SIG-M5 treated with dmso at 0.1 percent for 504 hours (cell line): ENCODE measurements around the gene ATG7.

Source experiments
- DNase-seq: peaks from one replicate; lab custom pipeline; 2025; ENCODE audit not compliant: unreplicated experiment; lab: John Stamatoyannopoulos, UW

Gene ATG7

DNA sequence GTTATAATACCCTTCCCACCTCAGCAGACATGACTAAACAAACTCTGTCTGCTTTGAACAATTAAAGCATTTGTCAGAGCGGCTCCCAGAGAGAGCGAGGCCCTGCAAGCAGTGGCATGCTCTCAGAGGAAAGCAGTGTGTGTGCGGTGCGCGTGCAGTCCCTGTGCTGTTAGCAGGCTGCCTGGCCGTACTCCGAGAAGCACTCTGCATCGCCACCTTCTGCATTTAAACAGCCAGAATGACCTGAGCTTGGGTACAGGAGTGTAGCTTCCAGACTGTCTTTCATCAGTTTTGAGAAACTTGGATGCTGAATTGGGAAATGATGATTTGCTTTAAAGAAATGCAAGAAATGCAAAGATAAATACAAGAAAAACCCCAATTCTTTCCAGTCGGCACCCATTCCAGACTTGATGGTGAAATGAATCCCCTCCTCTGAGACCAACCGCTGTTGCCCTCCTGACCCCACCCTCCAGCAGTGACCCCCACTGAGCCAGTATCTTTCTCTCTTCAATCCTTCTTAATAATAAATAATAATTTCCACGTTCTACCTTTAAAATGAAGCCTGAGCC lies 258.0 kb downstream of the ATG7 start:
- DNase-seq, result no peak

DNA sequence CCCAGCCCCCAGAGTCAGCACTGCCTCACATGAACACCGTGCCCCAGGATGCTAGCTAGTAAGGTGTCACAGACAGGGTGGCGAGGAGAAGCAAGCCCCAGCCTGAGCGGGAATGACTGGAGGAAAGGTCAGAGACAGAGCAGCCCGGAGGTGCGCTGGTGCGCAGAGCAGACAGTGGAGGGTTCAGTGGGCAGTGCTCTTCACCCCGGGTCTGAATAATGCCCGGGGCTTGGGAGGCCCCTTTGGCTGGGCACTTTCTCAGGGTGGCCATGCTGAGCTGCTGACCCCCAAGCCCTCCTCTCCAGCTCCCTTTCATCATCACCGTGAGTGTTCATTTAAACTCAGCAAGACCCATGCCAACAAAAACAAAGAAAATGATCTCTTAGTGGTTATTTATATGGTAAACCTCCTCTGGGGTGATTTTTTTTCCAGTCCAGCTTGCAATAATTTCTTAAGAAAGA lies 260.8 kb downstream of the ATG7 start:
- DNase-seq, result no peak

DNA sequence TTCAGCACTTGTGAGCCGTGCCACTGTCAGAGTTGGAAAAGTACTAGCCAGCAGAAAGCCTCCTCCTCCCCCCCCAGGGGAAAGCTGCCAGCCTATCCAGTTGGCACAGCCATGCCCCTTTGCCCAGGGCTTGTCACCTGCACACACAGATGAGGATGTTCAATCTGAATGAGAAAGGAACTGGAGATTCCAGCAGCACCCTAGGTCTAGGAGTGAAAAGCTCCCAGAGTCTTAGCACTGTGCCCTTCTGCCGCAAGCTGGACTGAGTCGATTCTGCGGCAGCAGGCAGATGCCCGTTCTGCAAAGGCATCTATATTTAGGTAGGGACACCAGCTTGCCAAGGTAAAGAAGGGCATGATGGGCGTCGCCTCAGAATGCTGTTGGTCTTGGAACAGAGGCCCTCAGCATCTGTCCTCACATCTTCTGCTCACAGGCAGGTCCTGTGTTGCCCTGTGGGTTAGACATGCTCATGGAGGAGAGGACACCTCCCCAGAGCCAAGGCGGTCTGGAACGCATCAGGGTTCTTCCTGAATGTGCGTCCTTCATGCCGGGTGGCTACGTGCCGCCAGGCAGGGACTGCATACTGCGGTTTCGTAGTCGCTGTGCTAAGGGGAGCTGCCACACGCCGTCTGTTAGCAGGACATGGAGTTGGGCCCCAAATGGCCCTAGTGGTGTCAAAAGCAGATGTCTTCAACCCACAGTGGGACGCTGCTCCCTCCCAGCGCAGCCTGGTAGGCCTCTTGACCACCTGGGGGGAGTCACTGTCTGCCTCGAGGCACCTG lies 262.0 kb downstream of the ATG7 start:
- DNase-seq, result no peak

DNA sequence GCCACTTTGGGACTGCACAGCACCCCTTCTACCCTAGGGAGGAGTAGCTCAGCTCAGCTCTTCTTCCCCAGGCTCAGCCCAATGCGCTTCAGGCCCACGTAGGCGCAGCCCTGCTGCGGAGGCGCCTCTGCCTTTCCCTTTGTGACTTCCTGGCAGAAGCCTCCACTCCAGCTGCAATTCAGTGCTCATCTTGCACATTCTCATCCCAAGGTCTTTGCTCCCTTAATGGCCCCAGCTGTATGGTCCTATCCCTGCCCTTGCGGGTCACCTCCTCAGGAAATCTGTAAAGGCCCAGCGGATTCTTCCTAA lies 262.6 kb downstream of the ATG7 start:
- no peak for DNase-seq

DNA sequence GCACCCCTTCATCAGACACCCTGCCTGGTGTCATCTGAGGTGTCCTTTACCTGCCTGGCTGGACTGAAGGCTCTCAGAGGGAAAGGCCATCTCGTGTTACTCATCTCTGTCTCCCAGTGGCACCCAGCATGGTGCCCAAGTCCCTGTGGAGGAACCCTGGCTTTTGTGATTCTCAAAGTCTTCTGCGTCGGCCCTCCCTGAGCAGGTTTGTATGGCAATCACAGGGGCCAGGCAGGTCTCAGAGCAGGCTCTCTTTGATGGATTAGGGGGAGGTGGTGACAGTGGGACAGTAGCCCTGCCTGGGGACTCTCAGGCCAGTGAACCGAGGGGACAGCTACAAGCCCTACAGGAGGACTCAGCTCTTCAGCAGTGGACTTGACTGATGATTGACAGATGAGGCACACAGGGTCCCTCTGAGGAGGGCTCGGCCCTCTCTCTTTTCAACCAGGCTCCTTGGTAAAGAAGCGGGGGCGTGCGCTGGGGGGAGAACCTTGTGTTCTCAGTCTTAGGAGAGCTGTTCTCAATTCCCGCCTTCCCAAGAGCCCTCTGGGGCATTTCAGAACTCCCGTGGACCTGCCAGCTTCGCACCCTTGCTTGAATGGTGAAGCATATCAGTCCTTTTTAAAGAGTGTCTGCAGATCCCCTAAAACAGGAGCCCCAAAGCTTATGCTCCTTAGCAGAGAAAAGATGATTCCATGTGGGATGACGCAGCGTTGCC lies 263.2 kb downstream of the ATG7 start:
- no peak for DNase-seq

DNA sequence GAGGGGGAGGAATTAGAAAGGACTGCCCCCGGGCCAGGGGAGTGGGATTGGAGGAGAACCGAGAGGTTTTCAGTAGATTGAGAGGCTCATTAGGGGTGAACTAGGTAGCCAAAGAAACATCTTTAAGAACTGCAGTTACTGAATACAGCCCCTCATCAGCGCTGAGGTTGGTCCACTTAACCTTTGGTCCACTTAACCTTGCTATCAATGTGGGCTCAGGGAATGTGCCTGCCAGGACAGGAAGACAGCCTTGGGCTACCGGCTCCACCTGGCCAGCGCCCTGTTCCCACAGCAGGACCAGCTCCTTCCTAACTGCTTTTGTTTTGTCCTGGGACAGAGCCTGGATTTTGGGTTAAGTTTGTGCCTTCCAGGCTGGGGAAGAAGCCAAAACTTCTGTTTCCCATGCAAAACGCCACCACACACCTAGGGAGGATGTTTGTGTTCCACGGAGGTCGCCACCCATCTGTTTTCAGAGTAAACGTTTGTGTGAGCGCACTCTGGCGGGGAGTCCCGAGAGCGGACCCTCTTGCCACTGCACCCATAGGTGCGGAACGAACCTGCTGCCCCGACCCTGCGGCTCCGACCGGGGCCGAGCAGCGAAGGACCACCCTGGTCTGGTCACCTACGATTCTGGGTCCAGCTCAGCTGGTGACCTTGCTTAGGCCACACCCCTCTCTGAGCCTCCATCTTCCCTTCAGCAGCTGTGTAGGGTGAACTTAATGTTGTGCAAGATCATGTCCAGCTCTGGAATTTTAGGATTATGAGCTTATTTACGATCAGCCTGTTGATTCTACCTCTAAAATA lies 264.1 kb downstream of the ATG7 start:
- no peak for DNase-seq

DNA sequence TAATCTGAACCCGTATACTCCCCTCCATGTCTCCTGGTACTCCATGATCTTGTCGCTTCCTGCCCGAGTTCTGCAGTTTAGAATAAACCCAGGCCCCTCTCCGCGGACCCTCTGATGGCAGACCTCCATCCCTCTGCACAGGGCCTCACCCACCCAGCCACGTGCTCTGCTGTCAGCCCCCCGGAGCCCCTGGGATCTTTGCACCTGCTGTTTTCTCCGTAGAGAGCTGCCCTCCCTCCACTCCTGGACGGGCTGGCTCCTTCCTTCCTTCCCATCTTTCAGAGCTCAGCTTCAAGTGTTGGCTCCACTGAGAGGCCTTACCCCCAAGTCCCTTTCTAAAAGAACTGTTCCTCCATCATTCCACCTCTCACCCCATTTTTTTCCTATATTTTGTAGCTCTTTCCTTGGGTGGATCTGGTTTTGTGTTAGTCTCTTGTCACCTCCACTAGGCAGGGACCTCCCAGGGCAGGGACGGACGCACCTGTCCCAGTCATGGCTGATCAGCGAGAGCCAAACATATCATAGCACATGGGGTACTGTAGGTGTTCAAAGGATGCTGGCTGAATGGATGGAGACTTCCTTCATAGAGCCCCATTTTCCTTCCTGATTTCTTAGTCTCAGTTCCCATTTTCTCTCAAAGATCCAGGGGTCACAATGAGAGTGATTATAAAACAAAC lies 264.9 kb downstream of the ATG7 start:
- peak; percentile 34 for DNase-seq

DNA sequence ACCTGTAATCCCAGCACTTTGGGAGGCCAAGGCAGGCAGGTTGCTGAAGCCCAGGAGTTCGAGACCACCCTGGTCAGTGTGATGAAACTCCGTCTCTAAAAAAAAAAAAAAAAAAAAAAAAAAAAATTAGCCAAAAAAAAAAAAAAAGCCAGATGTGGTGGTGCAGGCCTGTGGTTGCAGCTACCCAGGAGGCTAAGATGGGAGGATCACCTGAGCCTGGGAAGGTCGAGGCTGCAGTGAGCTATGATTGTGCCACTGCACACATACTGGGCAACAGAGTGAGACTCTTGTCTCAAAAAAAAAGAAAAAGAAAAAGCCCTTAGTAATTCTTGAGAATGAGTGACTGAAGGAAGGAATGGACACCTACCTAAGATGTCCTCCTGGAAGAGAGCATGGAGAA lies 266.4 kb downstream of the ATG7 start:
- no peak for DNase-seq

DNA sequence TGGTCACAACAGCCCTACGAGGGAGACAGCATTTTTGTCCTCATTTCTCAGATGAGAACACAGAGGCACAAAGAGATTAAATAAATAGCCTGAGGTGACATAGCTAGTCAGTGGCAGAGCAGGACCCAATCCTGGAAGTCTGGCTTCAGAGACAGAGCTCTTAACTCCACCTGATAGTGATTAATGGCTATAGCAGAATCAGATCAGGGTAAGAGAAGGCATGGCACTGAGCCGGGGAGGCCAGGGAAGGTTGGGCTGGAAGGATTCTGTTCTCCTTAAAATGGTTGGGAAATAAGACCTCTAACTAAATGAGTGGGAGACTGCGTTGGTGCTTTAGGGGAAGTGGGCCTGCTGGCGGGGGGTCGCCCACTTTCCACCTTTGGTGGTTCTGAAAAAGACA lies 267.0 kb downstream of the ATG7 start:
- DNase-seq, result no peak

DNA sequence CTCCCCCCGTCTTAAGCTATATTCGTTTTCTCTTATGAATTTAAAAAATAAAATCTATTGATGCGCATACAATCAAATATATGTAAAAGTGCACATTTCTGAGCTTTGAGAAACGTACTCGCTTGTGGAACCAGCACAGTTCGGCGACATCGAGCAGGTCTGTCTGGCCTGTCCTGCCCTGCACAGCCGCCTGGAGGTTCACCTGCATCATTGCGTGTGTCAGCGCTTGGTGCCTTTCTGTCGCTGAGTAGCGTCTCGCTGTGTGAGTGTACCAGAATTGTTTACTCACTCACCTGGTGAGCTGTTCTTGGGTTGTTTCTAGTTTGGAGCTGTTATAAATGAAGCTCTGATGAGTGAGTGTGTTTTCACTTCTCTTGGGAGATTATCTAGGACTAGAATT lies 267.5 kb downstream of the ATG7 start:
- DNase-seq, result peak; percentile 53

DNA sequence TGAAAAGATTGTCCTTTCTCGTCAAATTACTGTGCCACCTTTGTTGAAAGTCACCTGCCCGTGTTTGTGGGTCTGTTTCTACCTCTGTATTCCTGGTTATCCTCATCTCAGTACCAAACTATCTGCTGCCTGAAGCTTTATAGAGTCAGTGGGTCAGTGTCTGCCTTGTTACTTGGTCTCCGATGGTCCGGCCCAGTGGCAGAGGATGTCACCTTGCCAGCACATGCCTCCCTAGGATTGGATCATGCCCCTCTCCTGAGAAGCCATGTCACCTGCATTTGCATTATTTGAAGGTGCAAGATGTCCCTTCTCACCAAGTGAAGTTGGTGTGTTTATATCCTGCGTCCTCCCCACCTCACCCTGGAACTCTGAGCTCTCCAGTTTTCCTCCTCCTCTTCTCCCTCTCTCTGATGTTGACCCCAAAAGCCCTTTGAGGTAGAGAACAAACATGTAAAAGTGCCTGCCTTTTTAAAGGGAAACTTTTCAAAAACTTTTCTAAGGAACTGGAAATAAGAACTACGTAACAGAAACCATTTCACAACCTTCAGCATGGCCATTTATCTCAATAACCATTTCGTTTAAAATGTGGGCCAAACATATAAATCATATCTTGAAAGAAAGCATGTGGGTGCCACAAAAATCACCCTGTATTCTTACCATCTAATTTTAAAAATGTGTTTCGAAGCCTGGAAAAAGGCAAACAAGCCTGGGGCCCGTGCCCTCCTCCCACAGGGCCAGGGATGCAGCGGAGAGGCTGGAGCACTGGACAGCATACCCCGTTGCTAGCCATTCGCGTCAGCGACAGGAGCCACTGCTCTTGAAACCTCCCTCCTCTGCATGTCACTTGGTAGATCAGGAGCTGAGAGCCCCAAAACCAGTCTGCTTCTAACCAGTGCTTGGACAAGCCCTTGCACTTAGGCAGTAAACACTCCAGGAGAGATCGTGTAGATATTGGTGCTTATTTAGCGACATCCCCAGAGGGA lies 269.4 kb downstream of the ATG7 start:
- DNase-seq, result no peak

DNA sequence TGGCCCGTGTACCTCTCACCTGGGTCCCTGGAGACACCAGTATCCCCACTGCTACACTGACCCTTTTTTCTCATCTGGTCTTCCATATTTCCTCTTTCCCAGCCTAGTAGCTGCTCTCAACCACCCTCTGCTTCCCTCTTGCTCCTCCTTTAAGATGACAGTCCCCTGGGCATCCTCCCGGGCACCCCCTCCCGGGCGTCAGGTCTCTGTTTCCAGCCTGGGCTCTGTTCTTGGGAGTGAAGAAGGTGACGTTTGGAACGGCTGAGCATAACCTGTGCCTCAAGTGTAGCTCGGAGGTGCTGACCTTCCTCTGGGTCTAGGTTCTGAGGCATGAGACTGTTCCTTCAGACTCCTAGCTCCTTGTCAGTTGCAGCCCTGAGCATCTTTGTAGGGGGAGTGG lies 270.4 kb downstream of the ATG7 start:
- no peak for DNase-seq

DNA sequence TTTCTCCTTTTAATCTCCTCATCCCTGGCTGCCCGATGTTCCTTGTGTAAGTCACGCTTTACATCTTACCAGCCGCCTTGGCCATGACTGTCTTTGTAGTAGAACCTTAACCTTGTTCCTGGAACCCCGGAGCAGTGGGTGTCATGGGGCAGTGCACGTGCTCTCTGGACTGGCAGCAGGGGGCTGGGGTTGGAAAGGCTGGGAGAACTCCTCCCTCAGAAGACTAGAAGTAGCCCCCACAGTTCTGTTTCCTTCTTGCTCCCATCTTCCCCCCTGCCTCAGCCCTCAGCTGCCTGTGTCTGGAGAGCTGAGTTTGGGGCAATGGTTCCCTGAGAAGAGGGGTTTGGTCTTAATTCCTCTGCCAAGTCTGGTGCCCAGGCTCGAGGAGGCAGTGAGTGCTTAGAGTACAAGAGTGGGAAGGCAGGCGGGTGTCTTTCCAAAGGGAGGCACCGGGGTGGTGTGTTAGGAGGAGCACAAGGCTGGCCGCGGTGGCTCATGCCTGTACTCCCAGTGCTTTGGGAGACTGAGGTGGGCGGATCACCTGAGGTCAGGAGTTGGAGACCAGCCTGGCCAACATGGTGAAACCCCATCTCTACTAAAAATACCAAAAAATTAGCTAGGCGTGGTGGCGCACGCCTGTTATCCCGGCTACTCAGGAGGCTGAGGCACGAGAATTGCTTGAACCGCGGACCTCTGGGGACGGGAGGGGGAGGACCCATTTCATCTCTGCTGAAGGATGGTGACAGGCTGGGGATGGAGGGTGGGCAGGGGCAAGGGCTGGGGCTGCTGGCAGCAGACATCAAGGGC lies 271.1 kb downstream of the ATG7 start:
- DNase-seq, result no peak

DNA sequence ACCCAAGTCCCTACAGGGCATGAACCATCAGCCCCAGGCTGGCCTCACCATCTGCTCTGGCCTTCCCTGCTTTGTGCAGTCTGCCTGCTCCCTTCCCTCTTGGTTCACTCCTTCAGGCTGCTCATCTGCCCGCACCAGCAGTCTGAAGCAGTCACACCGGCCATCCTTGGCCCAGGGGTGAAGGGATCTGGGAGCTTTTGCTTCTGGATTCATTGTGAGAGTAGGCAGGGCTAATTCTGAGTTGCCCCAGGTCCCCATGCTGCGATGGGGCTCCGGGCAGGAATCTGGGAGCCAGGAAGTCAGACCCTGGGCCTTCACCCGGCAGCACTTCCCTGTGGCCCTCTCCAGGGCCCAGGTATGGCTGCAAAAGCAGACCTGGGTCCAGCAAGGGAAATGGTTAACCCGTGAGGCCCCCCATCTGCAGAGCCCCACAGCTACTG lies 271.8 kb downstream of the ATG7 start:
- no peak for DNase-seq

DNA sequence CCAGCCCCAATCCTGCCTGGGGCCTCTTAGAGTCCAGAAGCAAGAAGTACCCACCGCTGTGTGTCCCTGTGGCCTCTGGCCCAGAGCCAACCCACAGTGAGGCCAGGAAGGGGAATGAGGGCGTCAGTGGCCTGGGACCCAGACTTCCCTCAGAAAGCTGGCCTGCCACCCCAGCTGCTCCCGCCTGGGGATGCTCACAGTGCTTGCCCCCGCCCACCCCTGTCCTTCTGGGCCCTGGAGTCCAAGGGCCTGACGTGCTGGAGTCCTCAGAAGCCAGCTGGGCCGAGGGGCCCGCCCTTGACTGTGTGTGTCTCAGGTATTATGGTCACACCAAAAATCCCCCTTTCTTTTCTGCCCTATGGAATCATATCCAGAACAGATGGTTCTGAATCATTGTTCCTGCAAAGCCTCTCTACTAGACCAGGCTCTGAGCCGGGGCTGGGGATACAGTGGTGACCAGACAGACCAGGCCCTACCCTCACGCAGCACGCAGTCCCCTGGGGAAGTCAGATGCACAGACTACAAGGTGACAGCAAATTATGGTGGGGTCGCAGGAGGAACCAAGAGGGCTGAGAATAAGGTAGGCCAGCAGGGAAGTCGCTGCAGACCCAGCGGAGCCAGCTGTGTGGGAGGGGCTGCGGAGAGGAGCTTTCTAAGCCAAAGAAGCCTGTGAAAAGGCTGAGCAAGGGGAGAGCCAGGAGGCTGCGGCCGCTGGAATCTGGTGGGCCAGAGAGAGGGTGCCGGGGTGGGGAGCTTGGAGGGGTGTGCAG lies 272.4 kb downstream of the ATG7 start:
- no peak for DNase-seq

DNA sequence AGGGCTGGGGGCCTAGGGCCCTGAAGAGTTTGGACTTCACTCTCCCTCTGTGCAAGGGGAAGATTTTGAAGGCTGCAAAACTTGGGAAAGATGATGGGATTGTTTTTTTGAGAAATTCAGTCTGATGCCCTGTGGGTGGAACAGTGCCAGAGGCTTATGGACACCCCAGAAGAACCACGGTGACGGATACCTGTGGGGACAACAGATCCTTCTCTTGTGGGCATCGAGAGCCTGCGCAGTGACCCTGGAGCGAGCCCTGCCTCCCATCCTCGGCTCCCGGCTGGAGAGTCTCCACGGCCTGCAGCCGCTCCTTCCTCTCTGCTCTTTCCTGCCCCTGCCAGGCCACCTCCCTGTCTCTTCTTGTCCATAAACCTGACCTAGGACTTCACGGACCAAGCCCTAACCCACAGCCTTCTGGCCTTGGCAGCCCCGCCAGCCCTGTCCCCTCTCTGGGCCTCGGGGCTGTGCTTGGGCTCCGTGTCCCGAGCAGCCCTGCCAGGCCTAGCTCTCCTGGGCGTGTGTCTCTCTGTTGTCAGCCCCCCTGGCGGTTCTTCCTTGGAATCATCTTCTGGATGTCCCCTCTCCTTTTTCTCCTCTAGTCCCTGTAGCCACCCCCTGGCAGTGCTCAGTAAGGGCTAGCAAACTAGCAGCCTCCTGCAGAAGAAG lies 273.1 kb downstream of the ATG7 start:
- no peak for DNase-seq

DNA sequence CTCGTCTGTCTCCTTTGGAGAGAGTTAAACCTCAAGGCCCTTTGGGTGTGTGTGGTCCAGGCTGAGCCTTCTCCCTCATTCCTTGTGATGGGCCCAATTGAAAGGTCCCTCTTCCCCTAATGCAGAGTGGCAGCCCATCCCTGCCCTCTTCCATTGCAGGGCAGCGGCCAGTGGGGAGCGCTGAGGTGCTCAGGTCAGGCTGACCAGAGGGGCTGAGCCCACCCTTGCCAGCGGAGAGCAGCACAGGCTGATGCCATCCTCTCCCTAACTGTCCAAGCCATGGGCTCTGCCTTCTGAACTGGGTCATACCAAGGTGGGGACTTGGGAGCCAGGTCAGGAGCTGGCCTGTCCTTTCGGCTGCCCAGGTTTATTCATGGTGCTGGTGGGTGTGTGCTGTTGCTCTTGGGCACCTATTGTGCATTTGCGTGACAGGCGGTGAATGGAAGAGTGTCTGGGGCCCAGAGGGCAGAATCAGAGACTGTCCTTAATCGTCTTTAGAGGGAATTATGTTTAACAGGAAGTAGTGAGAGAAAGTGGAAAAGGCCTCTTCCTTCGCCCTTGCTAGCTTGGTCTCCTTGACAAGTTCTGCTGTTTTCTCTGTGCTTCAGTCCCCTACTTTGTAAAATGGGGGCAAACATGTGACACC lies 274.6 kb downstream of the ATG7 start:
- no peak for DNase-seq
